GM19239 (cell line): ENCODE results near the gene CDH13.
A peak's percentile ranks its signal among the peaks of the same experiment; 100 is the strongest.

ENCODE experiments used
- DNase-seq: peaks from one replicate; pipeline ENCODE4 v3.0.0; 2011; ENCODE audit warnings: low spot score; ENCODE audit not compliant: insufficient read length
- FAIRE-seq: peaks from 2 replicates; lab custom pipeline; 2011; peaks lifted over from hg19 to GRCh38; lab: Jason Lieb, UNC

Gene CDH13

DNA sequence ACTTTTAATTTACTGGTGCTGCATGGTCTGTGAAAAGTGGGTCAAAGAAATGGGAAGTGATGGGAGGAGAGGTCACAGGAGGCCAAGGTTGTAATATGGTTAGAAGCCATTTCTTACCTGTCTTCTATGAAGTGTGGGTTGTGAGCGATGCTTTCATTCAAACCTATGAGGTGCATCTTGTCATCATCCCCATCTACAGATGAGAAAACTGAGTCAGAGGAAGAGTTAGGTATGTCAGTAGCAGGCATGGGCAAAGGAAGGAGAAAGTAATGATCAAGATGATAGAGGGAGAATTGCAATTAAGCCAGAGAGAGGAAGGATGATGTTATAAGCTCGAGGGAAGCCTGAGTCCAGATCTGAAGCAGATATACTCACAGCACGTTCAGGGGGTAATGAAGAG, 19.7 kb downstream of the CDH13 start:
- no peak for FAIRE-seq

DNA sequence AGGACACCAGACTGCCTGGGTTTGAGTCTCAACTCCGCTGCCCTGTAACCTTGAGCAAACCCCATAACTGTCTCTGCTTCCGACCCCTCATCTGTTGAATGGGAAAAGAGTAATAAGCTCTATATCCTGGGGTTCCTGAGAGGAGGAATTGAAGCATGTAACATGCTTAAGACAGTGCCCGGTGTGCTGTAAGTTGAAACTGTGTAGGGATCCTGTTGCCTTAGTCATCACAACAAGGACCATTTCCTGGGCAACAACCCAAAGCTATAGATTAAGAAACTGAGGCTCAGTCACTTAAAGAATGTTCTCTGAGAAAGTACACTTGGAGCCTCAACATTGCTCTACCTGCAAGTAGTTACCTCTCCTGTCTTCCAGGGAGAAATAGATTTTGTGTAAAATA, 23.0 kb downstream of the CDH13 start:
- FAIRE-seq (no peak), DNase-seq (no peak)

More for the DNA sequence above, 19.7 kb downstream of the CDH13 start:
- no peak for DNase-seq

DNA sequence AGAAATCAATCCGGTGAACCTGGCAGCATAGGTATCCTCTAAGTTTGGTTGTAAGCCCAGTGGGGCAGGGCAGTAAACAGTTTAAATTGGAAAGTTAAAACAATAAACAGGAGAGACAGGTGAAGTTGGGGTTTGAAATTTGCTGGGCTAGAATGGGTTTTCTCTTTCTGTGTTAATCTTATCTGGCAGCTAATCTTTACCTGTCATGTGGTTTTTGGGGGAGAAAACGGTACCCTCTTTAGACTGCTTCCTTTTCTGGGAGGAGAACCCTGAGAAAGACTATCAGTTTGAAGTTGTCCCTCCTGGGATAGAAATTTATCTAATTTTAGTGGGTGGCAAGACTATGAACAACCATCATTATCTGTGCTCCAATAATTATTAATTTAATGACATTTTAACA, 24.0 kb downstream of the CDH13 start:
- DNase-seq (no peak), FAIRE-seq (no peak)

DNA sequence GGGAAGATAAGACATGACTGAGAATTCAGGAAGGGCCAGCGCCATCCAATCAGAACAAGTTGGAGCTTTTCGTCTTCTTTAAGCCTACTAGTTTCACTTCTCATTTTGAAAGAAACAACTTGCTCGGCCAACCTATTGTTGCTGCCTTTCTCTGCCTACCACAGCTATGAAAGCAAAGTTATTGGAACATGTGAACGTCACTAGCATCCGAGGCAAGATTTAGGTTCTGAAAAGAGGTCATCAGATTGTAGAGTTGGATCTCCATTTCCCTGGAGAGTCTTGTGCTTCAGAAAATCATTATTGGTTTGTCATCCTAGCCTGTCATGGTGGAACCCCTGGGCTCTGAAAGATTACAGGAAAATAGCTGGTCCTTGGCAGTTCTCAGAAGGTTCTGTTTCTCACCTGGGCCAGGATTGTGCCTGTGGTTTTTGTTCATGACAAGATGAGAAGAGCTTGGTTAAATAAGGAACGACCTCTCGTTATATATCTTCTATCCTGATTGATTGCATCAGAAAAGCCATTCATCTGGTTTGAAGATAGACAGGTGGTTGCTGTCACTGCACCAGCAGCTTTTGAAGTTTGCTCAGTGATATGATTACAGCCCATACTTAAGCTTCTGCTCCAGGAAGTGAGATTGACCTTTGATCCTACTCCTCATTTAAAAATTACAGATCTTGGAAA, 25.3 kb downstream of the CDH13 start:
- no peak for DNase-seq
- peak; percentile 95 for FAIRE-seq

- no peak for DNase-seq
- FAIRE-seq: no peak
These were observed 26.1 kb downstream of the CDH13 start for GRCh38 chr16:82652826-82653225.

DNA sequence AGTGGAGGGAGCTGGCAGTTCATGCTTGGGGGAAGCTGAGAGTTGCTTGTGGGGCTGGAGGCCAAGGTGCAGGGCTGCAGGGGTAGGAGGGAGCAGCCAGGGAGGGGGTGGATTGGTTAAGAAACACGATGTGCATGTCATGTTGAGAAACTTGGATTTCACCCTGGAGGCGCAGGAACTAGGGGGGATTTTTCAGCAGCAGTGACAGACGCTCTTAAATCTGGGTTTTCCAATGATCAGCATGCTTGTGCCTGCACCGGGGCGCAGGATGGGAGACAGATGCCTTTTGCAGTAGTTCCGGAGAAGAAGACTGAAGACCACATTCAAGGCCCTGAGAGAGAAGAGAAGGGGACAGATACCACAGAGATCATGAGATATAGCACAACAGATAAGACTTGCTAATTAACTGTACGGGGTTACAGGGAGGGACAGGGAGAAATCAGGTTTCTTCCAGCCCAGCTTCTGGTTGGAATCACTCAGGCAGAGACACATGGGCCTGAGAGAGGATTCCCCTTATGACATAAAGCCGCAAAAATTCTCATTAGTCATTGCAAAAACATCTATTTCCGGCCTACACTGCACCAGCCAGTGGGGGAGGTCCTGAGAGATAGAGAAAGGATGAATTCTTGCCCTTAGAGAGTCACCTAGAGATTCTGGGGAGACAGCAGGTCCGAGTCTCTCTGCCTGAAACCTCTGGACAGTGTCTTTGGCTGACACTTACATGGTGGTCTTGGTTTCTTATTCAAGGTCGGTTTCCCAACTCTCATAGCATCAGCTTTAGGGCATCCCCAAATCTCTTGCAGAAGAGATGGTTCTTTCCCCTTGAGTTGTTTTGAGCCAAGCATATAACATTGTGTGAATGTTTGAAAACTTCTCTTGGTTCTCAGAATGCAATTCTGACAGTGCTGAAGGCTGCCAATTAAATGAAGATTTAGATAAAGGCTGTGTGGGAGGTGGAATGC, 27.1 kb downstream of the CDH13 start:
- FAIRE-seq (peak; percentile 95), DNase-seq (no peak)

- FAIRE-seq (peak; percentile 64), DNase-seq (no peak)
These were observed 28.4 kb downstream of the CDH13 start for GRCh38 chr16:82655072-82655714.

DNA sequence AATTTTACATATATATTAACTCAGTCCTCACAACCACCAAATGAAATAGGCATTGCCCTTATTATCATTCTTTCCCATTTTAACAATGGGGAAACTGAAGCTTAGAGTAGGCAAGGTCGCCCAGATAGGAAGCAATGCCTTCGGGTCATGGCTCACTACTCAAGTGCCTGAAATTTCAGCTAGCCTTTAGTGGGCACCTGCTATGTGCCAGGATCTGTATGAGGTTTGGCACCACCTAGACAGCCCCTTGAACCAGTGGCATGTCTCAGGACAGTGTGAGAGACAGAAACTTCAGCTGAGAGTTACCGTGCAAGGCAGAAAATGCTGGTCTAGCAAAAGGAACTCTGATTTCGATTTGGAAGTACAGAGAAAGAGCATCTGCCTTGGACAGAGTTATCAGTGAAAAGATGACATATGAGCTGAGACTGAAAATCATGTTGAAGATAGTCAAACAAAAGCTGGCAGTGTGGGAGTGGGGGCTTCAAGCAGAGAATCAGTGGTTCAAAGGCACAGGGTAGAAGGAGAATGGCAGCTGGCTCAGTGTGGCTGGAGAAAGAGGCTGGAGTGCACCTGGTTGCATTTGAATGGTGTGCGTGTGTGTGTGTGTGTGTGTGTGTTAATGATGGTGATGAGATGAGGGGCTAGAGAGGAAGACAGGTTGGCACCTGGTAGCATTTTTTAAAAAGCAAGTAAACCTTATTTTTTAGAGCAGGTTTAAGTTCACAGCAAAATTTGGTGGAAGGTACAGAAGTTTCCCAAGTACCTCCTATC, 29.1 kb downstream of the CDH13 start:
- FAIRE-seq (no peak), DNase-seq (no peak)

GRCh38 chr16:82657239-82657638, 30.5 kb downstream of the CDH13 start:
- DNase-seq: no peak
- no peak for FAIRE-seq

GRCh38 chr16:82657786-82658185, 31.0 kb downstream of the CDH13 start:
- FAIRE-seq (no peak), DNase-seq (no peak)

GRCh38 chr16:82658796-82659195, 32.0 kb downstream of the CDH13 start:
- FAIRE-seq: no peak
- DNase-seq: no peak

GRCh38 chr16:82660075-82660645, 33.4 kb downstream of the CDH13 start:
- FAIRE-seq (no peak), DNase-seq (no peak)

GRCh38 chr16:82660966-82661365, 34.2 kb downstream of the CDH13 start:
- no peak for FAIRE-seq

GRCh38 chr16:82664181-82664580, 37.4 kb downstream of the CDH13 start:
- DNase-seq: no peak
- FAIRE-seq: no peak

More at GRCh38 chr16:82660966-82661365, 34.2 kb downstream of the CDH13 start:
- DNase-seq: no peak

DNA sequence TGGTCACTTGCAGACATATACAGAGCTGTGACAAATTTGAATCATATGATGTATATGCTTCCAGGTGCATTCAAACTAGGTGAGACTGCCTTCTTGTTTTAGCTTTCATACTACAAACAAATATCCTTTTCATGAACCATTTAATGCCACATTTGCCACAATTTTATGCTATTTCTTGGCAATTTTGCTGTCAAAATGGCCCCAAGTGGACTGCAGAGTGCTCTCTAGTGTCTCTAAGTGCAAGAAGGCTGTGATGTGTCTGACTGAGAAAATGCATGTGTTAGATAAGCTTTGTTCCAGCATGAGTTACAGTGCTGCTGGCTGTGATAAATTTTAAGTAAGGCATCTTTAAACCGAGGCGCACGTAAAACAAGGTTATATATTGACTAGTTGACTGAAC, 38.3 kb downstream of the CDH13 start:
- FAIRE-seq: no peak

DNA sequence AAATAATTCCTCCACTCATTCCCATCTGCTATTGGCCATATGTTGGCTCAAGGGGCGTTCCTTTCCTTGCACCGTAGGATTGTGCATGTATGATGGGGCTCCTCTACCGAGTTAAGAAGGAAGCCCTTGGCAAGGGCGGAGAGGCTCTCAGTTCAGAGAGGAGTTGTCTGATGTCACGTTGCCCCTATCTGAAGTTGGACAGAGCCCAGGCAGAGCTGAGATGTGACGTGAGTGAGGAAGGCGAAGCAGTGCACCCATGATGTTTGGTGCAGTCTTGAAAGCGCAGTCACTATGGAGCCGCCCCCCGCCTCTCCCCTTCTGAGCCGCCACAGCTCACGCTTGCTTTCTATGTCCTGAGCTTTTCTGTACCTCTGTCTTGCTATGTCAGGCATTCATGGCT, 40.7 kb downstream of the CDH13 start:
- FAIRE-seq: no peak

More for the DNA sequence above, 38.3 kb downstream of the CDH13 start:
- no peak for DNase-seq

GRCh38 chr16:82668094-82668493, 41.3 kb downstream of the CDH13 start:
- FAIRE-seq (no peak), DNase-seq (no peak)

More for the DNA sequence above, 40.7 kb downstream of the CDH13 start:
- no peak for DNase-seq

DNA sequence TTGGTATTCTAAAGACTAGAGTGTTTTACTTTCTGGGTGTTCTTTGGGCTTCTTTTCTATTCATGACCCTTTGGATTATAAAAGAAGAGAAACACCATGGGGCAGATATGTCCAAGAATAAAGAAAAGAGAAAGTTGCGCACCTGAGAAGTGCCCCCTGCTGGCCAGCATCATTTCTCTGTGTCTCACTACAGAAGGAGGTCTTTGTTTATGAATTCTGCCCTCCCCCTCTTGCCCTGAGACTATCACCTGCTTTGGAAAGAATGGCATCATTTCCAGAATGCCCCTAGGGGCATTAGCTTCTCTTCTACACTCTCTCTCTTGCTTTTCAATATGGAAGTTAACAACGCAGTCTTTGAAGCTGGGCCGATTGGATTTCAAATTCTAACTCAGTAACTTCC, 45.0 kb downstream of the CDH13 start:
- FAIRE-seq: peak; percentile 60
- DNase-seq: no peak

DNA sequence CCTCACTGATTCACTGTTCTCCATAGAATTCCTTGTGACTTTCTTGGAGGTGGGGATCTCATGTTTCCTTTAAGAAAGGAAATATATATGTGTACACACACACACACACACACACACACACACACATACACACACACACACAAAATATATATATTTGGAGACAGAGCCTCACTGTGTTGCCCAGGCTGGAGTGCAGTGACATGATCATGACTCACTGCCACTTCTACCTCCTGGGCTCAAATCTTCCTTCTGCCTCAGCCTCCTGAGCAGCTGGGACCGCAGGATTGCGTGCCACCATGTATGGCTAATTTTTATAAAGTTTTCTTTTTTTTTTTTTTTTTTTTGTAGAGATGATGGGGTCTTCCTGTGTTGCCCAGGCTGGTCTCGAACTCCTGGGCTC, 45.9 kb downstream of the CDH13 start:
- no peak for FAIRE-seq

GRCh38 chr16:82675300-82675699, 48.5 kb downstream of the CDH13 start:
- DNase-seq: no peak
- no peak for FAIRE-seq

More for the DNA sequence above, 45.9 kb downstream of the CDH13 start:
- DNase-seq: no peak
